Erythroblast (primary cell): ENCODE results near the gene RASSF7.
A peak's percentile ranks its signal among the peaks of the same experiment; 100 is the strongest.

Experiments
- DNase-seq, 2 experiments: peaks; one replicate each; lab custom pipeline; 2025; lab: John Stamatoyannopoulos, UW
- GATA1 ChIP-seq: IDR thresholded peaks from 2 replicates; pipeline ENCODE4 v1.6.1; 2011; ENCODE audit warnings: low read depth, mild to moderate bottlenecking, control low read depth, low read length, moderate library complexity
- POLR2A ChIP-seq: IDR thresholded peaks from 2 replicates; pipeline ENCODE4 v1.6.1; 2011; ENCODE audit warnings: mild to moderate bottlenecking, low read length

Gene RASSF7

DNA sequence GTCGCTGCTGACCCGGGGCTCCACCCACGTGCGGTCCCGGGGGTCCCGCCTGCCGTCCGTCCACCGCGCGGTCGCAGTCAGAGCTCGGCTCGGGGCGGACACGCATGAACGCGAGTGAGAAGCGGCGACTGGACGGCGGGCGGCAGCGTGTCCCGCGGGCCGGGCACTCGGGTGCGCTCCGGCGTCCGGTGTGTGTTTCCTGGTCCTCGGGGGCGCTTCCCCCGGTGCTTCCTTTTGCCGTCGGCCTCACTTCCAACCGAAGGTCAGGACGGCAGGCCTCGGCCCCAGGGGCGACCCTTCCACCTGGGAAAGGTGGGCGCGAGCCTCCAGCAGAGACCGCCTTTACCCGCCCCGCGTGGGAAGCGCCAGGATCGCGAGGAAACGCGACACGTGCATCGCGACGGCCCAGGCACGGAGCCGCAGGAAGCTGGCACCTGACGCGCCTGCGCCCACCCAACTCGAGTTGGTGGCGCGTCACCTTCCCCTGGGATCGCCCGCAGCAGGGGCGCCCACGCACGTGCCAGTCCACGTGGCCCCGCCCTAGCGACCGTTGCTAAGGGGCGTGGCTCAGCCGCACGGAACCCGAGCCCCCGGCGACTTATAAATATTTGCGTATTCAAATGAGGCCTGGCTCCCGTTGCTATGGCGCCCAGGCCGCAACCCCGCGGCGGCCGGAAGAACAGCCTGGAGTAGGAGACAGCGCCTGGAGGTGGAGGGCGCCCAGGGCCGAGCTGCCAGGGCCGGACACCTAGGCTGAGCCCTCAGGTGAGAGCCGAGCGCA is 23.7 kb upstream of the RASSF7 start, which contains the start of gene LRRC56:
Gene LRRC56, plus strand, starts transcription at position 687 of the 781 bp plus-strand sequence. CDS start 3,158 bp downstream, outside the sequence.
- TF ChIP-seq GATA1 (no peak), POLR2A (peak; percentile 8)
- peak; percentile 86 to 87 for DNase-seq

GRCh38 chr11:537622-538430 is 22.9 kb upstream of the RASSF7 start:
- no peak for DNase-seq

GRCh38 chr11:538431-539051 is 22.2 kb upstream of the RASSF7 start:
- TF ChIP-seq GATA1: no peak
- no peak for TF ChIP-seq POLR2A
- DNase-seq: no peak

More at GRCh38 chr11:537622-538430, 22.9 kb upstream of the RASSF7 start:
- TF ChIP-seq POLR2A: peak; percentile 13
- no peak for TF ChIP-seq GATA1

GRCh38 chr11:539971-540481 is 20.7 kb upstream of the RASSF7 start:
- TF ChIP-seq POLR2A: no peak
- TF ChIP-seq GATA1: no peak
- DNase-seq: no peak

- TF ChIP-seq POLR2A: no peak
- no peak for TF ChIP-seq GATA1
- no peak for DNase-seq
Measured at GRCh38 chr11:540583-541432, 20.0 kb upstream of the RASSF7 start.

- no peak for TF ChIP-seq GATA1
- TF ChIP-seq POLR2A: no peak
- DNase-seq: no peak
Measured at GRCh38 chr11:541433-541885, 19.3 kb upstream of the RASSF7 start.

GRCh38 chr11:544817-545166 is 16.0 kb upstream of the RASSF7 start:
- TF ChIP-seq POLR2A: no peak
- TF ChIP-seq GATA1: no peak
- no peak for DNase-seq

- DNase-seq: no peak
- TF ChIP-seq GATA1 (no peak), POLR2A (no peak)
Measured at GRCh38 chr11:545171-545570, 15.6 kb upstream of the RASSF7 start.

DNA sequence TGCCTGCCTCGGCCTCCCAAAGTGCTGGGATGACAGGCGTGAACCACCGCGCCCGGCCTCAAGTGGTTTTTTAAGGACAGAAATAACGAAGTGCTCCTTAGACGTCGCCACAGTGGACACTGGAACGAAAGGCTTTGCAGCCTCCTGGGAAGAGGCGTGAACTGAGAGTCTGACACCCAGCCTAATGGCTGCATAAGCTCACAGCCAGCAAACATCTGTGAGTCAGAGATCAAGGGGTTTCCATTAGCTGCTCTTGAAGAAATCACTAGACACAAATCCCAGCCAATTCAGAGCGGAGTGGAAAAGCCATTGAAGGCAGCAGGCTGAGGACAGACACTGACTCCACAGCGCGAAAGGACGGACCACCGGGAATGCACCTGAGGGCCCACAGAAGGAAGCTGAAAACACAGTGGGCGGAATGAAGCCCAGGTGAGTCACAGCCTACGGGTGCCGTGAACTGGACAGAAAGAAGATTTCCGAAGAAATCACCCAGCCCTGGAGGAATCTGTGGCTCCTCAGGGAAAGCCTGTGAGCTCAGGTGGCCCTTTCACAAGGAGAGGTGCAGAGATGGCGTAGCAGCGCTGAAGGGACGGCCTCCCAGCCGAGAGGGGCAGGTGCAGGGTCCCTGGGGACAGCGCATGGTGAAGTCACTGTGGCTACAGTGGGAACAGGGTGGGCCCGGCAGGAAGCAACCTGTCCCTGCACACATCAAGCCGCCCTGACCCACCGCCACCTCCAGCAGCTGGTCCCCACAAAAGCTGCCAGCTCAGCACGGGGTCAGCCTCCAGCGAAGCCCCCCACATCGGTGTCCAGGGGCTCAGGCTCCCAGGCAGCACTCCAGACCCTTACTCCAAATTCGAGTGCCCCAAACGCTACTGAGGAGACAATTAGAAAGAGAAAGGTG is 11.8 kb upstream of the RASSF7 start:
- TF ChIP-seq GATA1 (no peak), POLR2A (no peak)
- no peak for DNase-seq

DNA sequence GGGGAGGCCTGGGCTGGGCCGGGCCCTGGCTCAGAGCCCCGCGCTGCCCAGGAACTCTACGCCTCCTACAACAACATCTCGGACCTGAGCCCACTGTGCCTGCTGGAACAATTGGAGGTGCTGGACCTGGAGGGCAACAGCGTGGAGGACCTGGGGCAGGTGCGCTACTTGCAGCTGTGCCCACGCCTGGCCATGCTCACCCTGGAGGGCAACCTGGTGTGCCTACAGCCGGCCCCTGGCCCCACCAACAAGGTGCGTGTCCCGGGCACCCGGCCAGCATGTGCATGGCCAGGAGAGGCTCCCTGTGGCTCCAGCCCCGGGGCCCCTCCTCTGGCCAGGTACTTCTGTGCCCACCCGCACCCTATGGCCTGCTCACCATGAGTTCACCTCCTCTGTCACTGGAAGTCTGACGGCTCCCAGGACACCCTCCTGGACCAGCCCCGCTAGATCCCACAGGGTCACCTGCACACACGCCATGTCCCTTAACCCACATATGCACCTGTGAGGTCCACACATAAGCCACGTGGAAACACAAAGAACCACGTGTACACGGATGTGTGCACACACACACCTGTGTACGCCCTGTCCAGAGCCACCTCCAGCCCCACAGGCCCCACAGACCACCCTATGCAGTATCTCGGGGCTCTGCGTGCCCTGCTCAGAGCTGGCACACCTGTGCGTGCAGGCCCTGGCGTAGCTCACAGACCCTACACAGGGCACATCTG is 10.6 kb upstream of the RASSF7 start:
- DNase-seq: no peak
- no peak for TF ChIP-seq POLR2A
- TF ChIP-seq GATA1: no peak

DNA sequence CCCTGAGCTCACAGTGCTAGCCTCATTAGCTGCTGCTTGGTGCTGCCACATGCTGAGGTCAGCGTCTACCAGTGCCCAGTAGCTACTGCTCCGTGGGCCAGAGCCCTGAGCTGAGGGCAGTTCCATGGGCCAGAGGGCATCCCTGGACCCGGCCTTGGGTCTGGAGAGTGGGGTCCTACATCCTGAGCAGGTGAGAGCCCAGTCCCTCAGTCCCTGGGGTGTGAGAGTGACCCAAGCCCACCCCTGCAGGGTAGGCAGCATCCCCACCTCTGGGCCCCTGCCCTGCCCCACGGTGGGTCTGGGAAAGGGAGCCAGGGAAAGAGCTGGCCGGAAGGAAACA is 10.1 kb upstream of the RASSF7 start:
- TF ChIP-seq GATA1 (no peak), POLR2A (no peak)
- DNase-seq: no peak
